ENCODE results near the gene METTL5.
A peak's percentile ranks its signal among the peaks of the same experiment; 100 is the strongest.

The METTL5 gene

DNA sequence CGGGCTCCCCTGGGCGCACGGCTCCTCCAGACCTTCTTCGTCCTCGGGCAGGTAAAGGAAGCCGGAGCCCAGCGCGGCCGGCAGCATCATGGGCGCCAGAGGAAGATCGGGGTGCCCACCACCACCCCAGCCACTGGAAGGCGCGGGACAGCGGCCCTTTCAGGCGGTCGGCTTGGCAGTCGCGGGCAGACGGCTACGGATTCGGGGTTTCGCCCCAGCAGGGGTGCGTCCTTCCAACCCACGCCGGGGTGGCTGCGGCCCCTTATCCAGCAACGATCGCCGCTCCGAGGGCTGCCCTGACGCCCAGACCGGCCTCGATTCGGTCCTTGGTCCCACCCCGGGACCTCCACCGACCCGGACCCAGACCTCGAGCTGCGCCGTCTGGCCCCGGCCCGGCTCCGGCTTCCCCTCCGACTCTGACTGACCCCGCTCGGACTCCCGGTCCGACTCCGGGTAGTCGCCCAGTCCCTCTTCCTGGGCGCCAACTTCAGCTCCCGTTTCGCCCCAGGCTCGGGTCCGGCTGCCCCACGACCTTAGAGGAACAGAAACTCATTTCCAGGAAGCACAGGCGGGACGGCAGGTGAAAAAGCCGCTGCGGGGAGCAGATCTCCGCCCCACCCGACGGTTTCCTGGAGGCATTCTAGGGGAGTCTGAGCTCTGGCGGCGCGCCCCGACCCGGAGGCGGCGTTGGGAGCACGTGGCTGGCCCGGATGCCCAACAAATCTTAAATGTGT is 56.3 kb downstream of the METTL5 start:
- DNase-seq (ENCODE audit: insufficient read length, low spot score) (peak; percentile 33), FAIRE-seq (no peak)
- TF ChIP-seq SPI1 (IDR thresholded peaks at IDR 0.05; ENCODE audit: low read depth, low read length), result peak; percentile 46
- TF ChIP-seq PAX5 (IDR thresholded peaks at IDR 0.05; ENCODE audit: insufficient read depth, low read length, severe bottlenecking), result no peak

- peak; percentile 46 for DNase-seq (ENCODE audit: insufficient read length, low spot score)
- TF ChIP-seq POLR2AphosphoS5 (IDR thresholded peaks at IDR 0.05; ENCODE audit: low read depth, low read length) (no peak), POU2F2 (IDR thresholded peaks at IDR 0.05; ENCODE audit: low read depth, low read length) (no peak)
These were observed 57.3 kb downstream of the METTL5 start for GRCh38 chr2:169767243-169767888.

GRCh38 chr2:169765523-169765922 is 59.2 kb downstream of the METTL5 start:
- FAIRE-seq (no peak), DNase-seq (ENCODE audit: insufficient read length, low spot score) (no peak)
- TF ChIP-seq PAX5 (IDR thresholded peaks at IDR 0.05; ENCODE audit: insufficient read depth, low read length, severe bottlenecking) (no peak), TAF1 (IDR thresholded peaks at IDR 0.05; ENCODE audit: low read depth, low read length) (no peak), POU2F2 (IDR thresholded peaks at IDR 0.05; ENCODE audit: low read depth, low read length) (no peak), POLR2AphosphoS5 (IDR thresholded peaks at IDR 0.05; ENCODE audit: low read depth, low read length) (no peak), SPI1 (IDR thresholded peaks at IDR 0.05; ENCODE audit: low read depth, low read length) (no peak), POLR2A (IDR thresholded peaks at IDR 0.05; ENCODE audit: low read depth, low read length) (no peak)

More at GRCh38 chr2:169767243-169767888, 57.3 kb downstream of the METTL5 start:
- peak; percentile 82 for FAIRE-seq

DNA sequence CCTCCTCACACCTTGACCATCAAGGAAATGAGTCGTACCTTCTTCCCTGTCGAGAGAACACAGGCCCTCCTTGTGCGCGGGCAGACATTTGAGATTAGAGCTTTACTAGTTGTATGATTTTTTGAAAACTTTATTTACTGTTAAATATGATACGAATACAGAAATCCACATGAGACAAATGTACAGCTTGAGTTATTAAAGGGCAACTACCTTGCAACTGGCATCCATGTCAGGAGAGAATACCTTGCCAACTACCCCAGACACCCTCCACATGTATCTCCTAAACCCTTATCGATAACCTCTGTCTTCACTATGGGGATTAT is 62.8 kb downstream of the METTL5 start:
- FAIRE-seq (no peak), DNase-seq (ENCODE audit: insufficient read length, low spot score) (no peak)
- TF ChIP-seq PAX5 (IDR thresholded peaks at IDR 0.05; ENCODE audit: insufficient read depth, low read length, severe bottlenecking) (no peak), POLR2AphosphoS5 (IDR thresholded peaks at IDR 0.05; ENCODE audit: low read depth, low read length) (no peak), SPI1 (IDR thresholded peaks at IDR 0.05; ENCODE audit: low read depth, low read length) (no peak), POU2F2 (IDR thresholded peaks at IDR 0.05; ENCODE audit: low read depth, low read length) (no peak), TAF1 (IDR thresholded peaks at IDR 0.05; ENCODE audit: low read depth, low read length) (no peak), POLR2A (IDR thresholded peaks at IDR 0.05; ENCODE audit: low read depth, low read length) (no peak)
